ENCODE measurements around the gene RAB11FIP4. TPM values are rescaled to one million over a fixed set of nuclear protein-coding genes. Genes with fewer than 3 reads are reported as not detected.
"Not testable (repeated sequence)": the region's sequence is repeated elsewhere in the genome, so short reads cannot be mapped to it uniquely, and the experiment has no call there.

RAB11FIP4 gene
- total RNA-seq, 1 experiment from 2014 or later = 2.8 TPM

- ChIA-PET CTCF (interaction anchor here (1.0 kb wide), 1 partner anchor 159 kb away, joined by 4 read pairs; no protein-coding TSS in a partner anchor), POLR2A (no interaction called here)
- no peaks in the 10 kb centered on the region for H3K9me3 Mint-ChIP-seq (ENCODE audit: unreplicated experiment)
- H3K27ac Mint-ChIP-seq (ENCODE audit: low read depth, unreplicated experiment) = no peak overlapping the region
- no TSS peak for BruUV-seq (replicated peaks)
- H3K4me1 Mint-ChIP-seq (ENCODE audit: insufficient read depth, unreplicated experiment) = no peaks in the 10 kb centered on the region
- H3K36me3 Mint-ChIP-seq (ENCODE audit: insufficient read depth, unreplicated experiment) = peaks cover 63% of the 10 kb centered on the region
- TF ChIP-seq CTCF (IDR thresholded peaks at IDR 0.05; ENCODE audit: unreplicated experiment) = no peak
- H3K27me3 Mint-ChIP-seq (ENCODE audit: insufficient read depth, unreplicated experiment) = no peaks in the 10 kb centered on the region
- DNase-seq (ENCODE audit: unreplicated experiment) = no peak
- H3K4me3 Mint-ChIP-seq (ENCODE audit: unreplicated experiment) = no peak overlapping the region
- intact Hi-C loops (cut with micrococcal nuclease) = loop anchor here (5.0 kb wide), 2 partner anchors 107 to 142 kb away; no protein-coding TSS in a partner anchor
Observed at GRCh38 chr17:31374503-31374902, 17.0 kb upstream of the RAB11FIP4 start.

GRCh38 chr17:31378638-31379037, 12.8 kb upstream of the RAB11FIP4 start:
- POLR2A ChIA-PET = no interaction called here
- Mint-ChIP-seq H3K27me3 (ENCODE audit: insufficient read depth, unreplicated experiment) (no peaks in the 10 kb centered on the region), H3K9me3 (ENCODE audit: unreplicated experiment) (no peaks in the 10 kb centered on the region), H3K36me3 (ENCODE audit: insufficient read depth, unreplicated experiment) (peaks cover 42% of the 10 kb centered on the region), H3K4me3 (ENCODE audit: unreplicated experiment) (no peak overlapping the region), H3K4me1 (ENCODE audit: insufficient read depth, unreplicated experiment) (no peaks in the 10 kb centered on the region), H3K27ac (ENCODE audit: low read depth, unreplicated experiment) (no peak overlapping the region)
- TF ChIP-seq CTCF (IDR thresholded peaks at IDR 0.05; ENCODE audit: unreplicated experiment) = no peak
- intact Hi-C loops (cut with micrococcal nuclease) = no loop called here
- CTCF ChIA-PET = interaction anchor here (0.6 to 1.2 kb wide), 4 partner anchors 17 to 1030 kb away, joined by 3 to 5 read pairs (median 4); no protein-coding TSS in a partner anchor
- DNase-seq (ENCODE audit: unreplicated experiment) = no peak
- BruUV-seq (replicated peaks) = no TSS peak

GRCh38 chr17:31379597-31380205, 11.8 kb upstream of the RAB11FIP4 start:
- ChIA-PET CTCF (interaction anchor here (0.6 to 1.5 kb wide), 2 partner anchors 10 to 566 kb away, joined by 3 to 4 read pairs; no protein-coding TSS in a partner anchor), POLR2A (no interaction called here)
- no peaks in the 10 kb centered on the region for H3K27me3 Mint-ChIP-seq (ENCODE audit: insufficient read depth, unreplicated experiment)
- no peak overlapping the region for H3K27ac Mint-ChIP-seq (ENCODE audit: low read depth, unreplicated experiment)
- no peaks in the 10 kb centered on the region for H3K9me3 Mint-ChIP-seq (ENCODE audit: unreplicated experiment)
- TF ChIP-seq CTCF (IDR thresholded peaks at IDR 0.05; ENCODE audit: unreplicated experiment) = no peak
- H3K4me3 Mint-ChIP-seq (ENCODE audit: unreplicated experiment) = no peak overlapping the region
- H3K36me3 Mint-ChIP-seq (ENCODE audit: insufficient read depth, unreplicated experiment) = peaks cover 42% of the 10 kb centered on the region
- intact Hi-C loops (cut with micrococcal nuclease) = no loop called here
- no peak for DNase-seq (ENCODE audit: unreplicated experiment)
- no TSS peak for BruUV-seq (replicated peaks)
- no peaks in the 10 kb centered on the region for H3K4me1 Mint-ChIP-seq (ENCODE audit: insufficient read depth, unreplicated experiment)

- no peaks in the 10 kb centered on the region for H3K9me3 Mint-ChIP-seq (ENCODE audit: unreplicated experiment)
- H3K4me1 Mint-ChIP-seq (ENCODE audit: insufficient read depth, unreplicated experiment) = no peaks in the 10 kb centered on the region
- H3K27ac Mint-ChIP-seq (ENCODE audit: low read depth, unreplicated experiment) = no peak overlapping the region
- intact Hi-C loops (cut with micrococcal nuclease) = no loop called here
- POLR2A ChIA-PET = no interaction called here
- H3K4me3 Mint-ChIP-seq (ENCODE audit: unreplicated experiment) = no peak overlapping the region
- no peak for DNase-seq (ENCODE audit: unreplicated experiment)
- peaks cover 47% of the 10 kb centered on the region for H3K36me3 Mint-ChIP-seq (ENCODE audit: insufficient read depth, unreplicated experiment)
- CTCF ChIA-PET = interaction anchor here (1.5 kb wide), 1 partner anchor 8 kb away, joined by 4 read pairs; no protein-coding TSS in a partner anchor
- no TSS peak for BruUV-seq (replicated peaks)
- TF ChIP-seq CTCF (IDR thresholded peaks at IDR 0.05; ENCODE audit: unreplicated experiment) = no peak
- H3K27me3 Mint-ChIP-seq (ENCODE audit: insufficient read depth, unreplicated experiment) = no peaks in the 10 kb centered on the region
Observed at GRCh38 chr17:31381165-31381668, 10.3 kb upstream of the RAB11FIP4 start.

- H3K9me3 Mint-ChIP-seq (ENCODE audit: unreplicated experiment); DNase-seq (ENCODE audit: unreplicated experiment); intact Hi-C loops (cut with micrococcal nuclease); POLR2A ChIA-PET; H3K4me3 Mint-ChIP-seq (ENCODE audit: unreplicated experiment); H3K4me1 Mint-ChIP-seq (ENCODE audit: insufficient read depth, unreplicated experiment); H3K27me3 Mint-ChIP-seq (ENCODE audit: insufficient read depth, unreplicated experiment); H3K27ac Mint-ChIP-seq (ENCODE audit: low read depth, unreplicated experiment); BruUV-seq (replicated peaks): not testable (repeated sequence)
- CTCF ChIA-PET = interaction anchor here (0.8 to 1.4 kb wide), 3 partner anchors 10 to 460 kb away, joined by 3 to 4 read pairs (median 4); no protein-coding TSS in a partner anchor
- peaks cover 39% of the 10 kb centered on the region for H3K36me3 Mint-ChIP-seq (ENCODE audit: insufficient read depth, unreplicated experiment)
Observed at GRCh38 chr17:31382668-31383275, 8.7 kb upstream of the RAB11FIP4 start.

- DNase-seq (ENCODE audit: unreplicated experiment); BruUV-seq (replicated peaks); POLR2A ChIA-PET; H3K4me1 Mint-ChIP-seq (ENCODE audit: insufficient read depth, unreplicated experiment); H3K27ac Mint-ChIP-seq (ENCODE audit: low read depth, unreplicated experiment); H3K9me3 Mint-ChIP-seq (ENCODE audit: unreplicated experiment); intact Hi-C loops (cut with micrococcal nuclease); H3K27me3 Mint-ChIP-seq (ENCODE audit: insufficient read depth, unreplicated experiment); H3K4me3 Mint-ChIP-seq (ENCODE audit: unreplicated experiment): not testable (repeated sequence)
- peaks cover 39% of the 10 kb centered on the region for H3K36me3 Mint-ChIP-seq (ENCODE audit: insufficient read depth, unreplicated experiment)
- CTCF ChIA-PET = interaction anchor here (0.6 kb wide), 1 partner anchor 241 kb away, joined by 3 read pairs; no protein-coding TSS in a partner anchor
Observed at GRCh38 chr17:31383488-31383887, 8.0 kb upstream of the RAB11FIP4 start.

All from MCF 10A (cell line).